Activated CD4-positive, alpha-beta T cell treated with anti-CD3 and anti-CD28 coated beads, Interleukin-10, Interleukin-2, amounts not matched to agents 100 ng/mL and 50 ng/mL, durations not matched to agents 16 hours and 8 hours (primary cell): ENCODE data around the gene FRMD1.

Source experiments
- DNase-seq: peaks from one replicate; pipeline ENCODE4 v3.0.0-alpha.2; 2020

The FRMD1 gene

GRCh38 chr6:168075216-168075615, 3.8 kb downstream of the FRMD1 start:
- no peak for DNase-seq

GRCh38 chr6:168073937-168074730, 4.9 kb downstream of the FRMD1 start:
- DNase-seq, result no peak

GRCh38 chr6:168072730-168073129, 6.3 kb downstream of the FRMD1 start:
- no peak for DNase-seq

- DNase-seq, result no peak
Measured at GRCh38 chr6:168072261-168072660, 6.8 kb downstream of the FRMD1 start.

GRCh38 chr6:168071620-168072019, 7.4 kb downstream of the FRMD1 start:
- no peak for DNase-seq

GRCh38 chr6:168070804-168071203, 8.2 kb downstream of the FRMD1 start:
- DNase-seq, result no peak

GRCh38 chr6:168067081-168067759, 11.8 kb downstream of the FRMD1 start:
- no peak for DNase-seq

- no peak for DNase-seq
Measured at GRCh38 chr6:168064226-168064807, 14.7 kb downstream of the FRMD1 start.

- DNase-seq, result no peak
Measured at GRCh38 chr6:168063431-168063830, 15.6 kb downstream of the FRMD1 start.

GRCh38 chr6:168062346-168063289, 16.4 kb downstream of the FRMD1 start:
- DNase-seq, result no peak

GRCh38 chr6:168061269-168062210, 17.5 kb downstream of the FRMD1 start:
- no peak for DNase-seq

- no peak for DNase-seq
Measured at GRCh38 chr6:168060521-168060931, 18.5 kb downstream of the FRMD1 start.

GRCh38 chr6:168058691-168059551, 20.1 kb downstream of the FRMD1 start:
- DNase-seq, result no peak

- no peak for DNase-seq
Measured at GRCh38 chr6:168057836-168058235, 21.2 kb downstream of the FRMD1 start.

GRCh38 chr6:168056892-168057527, 22.0 kb downstream of the FRMD1 start:
- DNase-seq, result no peak

GRCh38 chr6:168055696-168056489, 23.1 kb downstream of the FRMD1 start:
- no peak for DNase-seq

- no peak for DNase-seq
Measured at GRCh38 chr6:168054765-168055560, 24.0 kb downstream of the FRMD1 start.

GRCh38 chr6:168053957-168054471, 25.0 kb downstream of the FRMD1 start:
- no peak for DNase-seq
